ENCODE data around the gene GBA3.

- TF ChIP-seq, protein P1, sequence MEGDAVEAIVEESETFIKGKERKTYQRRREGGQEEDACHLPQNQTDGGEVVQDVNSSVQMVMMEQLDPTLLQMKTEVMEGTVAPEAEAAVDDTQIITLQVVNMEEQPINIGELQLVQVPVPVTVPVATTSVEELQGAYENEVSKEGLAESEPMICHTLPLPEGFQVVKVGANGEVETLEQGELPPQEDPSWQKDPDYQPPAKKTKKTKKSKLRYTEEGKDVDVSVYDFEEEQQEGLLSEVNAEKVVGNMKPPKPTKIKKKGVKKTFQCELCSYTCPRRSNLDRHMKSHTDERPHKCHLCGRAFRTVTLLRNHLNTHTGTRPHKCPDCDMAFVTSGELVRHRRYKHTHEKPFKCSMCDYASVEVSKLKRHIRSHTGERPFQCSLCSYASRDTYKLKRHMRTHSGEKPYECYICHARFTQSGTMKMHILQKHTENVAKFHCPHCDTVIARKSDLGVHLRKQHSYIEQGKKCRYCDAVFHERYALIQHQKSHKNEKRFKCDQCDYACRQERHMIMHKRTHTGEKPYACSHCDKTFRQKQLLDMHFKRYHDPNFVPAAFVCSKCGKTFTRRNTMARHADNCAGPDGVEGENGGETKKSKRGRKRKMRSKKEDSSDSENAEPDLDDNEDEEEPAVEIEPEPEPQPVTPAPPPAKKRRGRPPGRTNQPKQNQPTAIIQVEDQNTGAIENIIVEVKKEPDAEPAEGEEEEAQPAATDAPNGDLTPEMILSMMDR (IDR thresholded peaks at IDR 0.05; ENCODE audit: low read depth, low read length) = no peak
- TF ChIP-seq EZH2phosphoT487 (IDR thresholded peaks at IDR 0.05; ENCODE audit: low read depth) = no peak
Measured at GRCh38 chr4:22780317-22780716, 87.6 kb downstream of the GBA3 start.
